K562 (cell line): ENCODE data around the gene PRKRIP1. TPM values are rescaled to one million over a fixed set of nuclear protein-coding genes. Genes with fewer than 3 reads are reported as not detected.

Experiments used
- BCL6 ChIP-seq: fragments of 250-450 bp; sonication (Bioruptor Pico); IDR thresholded peaks from 2 replicates; pipeline ENCODE4 v1.4.0; 2020
- CBFA2T3 ChIP-seq: fragments of 450-650 bp; IDR thresholded peaks from 2 replicates; pipeline ENCODE4 v1.6.1; 2017
- DDX20 ChIP-seq: fragments of 450-650 bp; IDR thresholded peaks from 2 replicates; pipeline ENCODE4 v1.6.1; 2016; ENCODE audit warnings: missing genetic modification characterization, low read depth, mild to moderate bottlenecking, missing compliant biosample characterization, moderate library complexity
- EP400 ChIP-seq: fragments of 450-650 bp; IDR thresholded peaks from 2 replicates; pipeline ENCODE4 v1.6.1; 2017; ENCODE audit warnings: antibody characterized with exemption, mild to moderate bottlenecking, moderate library complexity
- FOXM1 ChIP-seq, 2 experiments: fragments of 450-650 bp in 1 of 2; sonication (generic) in 1 of 2; formaldehyde crosslinking in 1 of 2; IDR thresholded peaks; 2 replicates each; pipeline versions ENCODE4 v1.6.1 to v1.9.0; 2017 to 2022; ENCODE audit warnings: low read depth in 2 of 2, mild to moderate bottlenecking in 2 of 2, missing genetic modification reagents in 1 of 2, moderate library complexity in 1 of 2
- GTF2F1 ChIP-seq: IDR thresholded peaks from 2 replicates; pipeline ENCODE4 v1.6.1; 2011; ENCODE audit warnings: low read depth, low read length, improper control_type of control experiment
- HOXB6 ChIP-seq: fragments of 250-450 bp; sonication (Bioruptor Pico); IDR thresholded peaks from 2 replicates; pipeline ENCODE4 v1.5.1; 2022; ENCODE audit warnings: mild to moderate bottlenecking, borderline replicate concordance
- KDM1A ChIP-seq, 2 experiments: fragments of 450-650 bp; IDR thresholded peaks; 2 replicates each; pipeline ENCODE4 v1.6.1; 2016; ENCODE audit warnings: mild to moderate bottlenecking in 2 of 2
- MAFF ChIP-seq: IDR thresholded peaks from 2 replicates; pipeline ENCODE4 v1.6.1; 2012; ENCODE audit warnings: low read length, improper control_type of control experiment
- MTF1 ChIP-seq: fragments of 250-450 bp; sonication (Bioruptor Pico); IDR thresholded peaks from 2 replicates; pipeline ENCODE4 v1.9.0; 2021; ENCODE audit warnings: moderate library complexity, mild to moderate bottlenecking, inconsistent platforms, borderline replicate concordance
- NCOA6 ChIP-seq: fragments of 450-650 bp; IDR thresholded peaks from 2 replicates; pipeline ENCODE4 v1.6.1; 2017; ENCODE audit warnings: mild to moderate bottlenecking
- PCBP1 ChIP-seq: fragments of 200-400 bp; formaldehyde crosslinking; IDR thresholded peaks from 2 replicates; pipeline ENCODE4 v1.6.1; 2018; ENCODE audit warnings: mild to moderate bottlenecking, low read depth, low read length; ENCODE audit not compliant: poor library complexity, severe bottlenecking
- PRMT5 ChIP-seq: sonication (generic); formaldehyde crosslinking; IDR thresholded peaks from 2 replicates; pipeline ENCODE4 v1.5.0; 2020; ENCODE audit warnings: missing genetic modification reagents
- PTBP1 ChIP-seq: fragments of 200-400 bp; formaldehyde crosslinking; IDR thresholded peaks from 2 replicates; pipeline ENCODE4 v1.6.1; 2017; ENCODE audit warnings: low read depth, low read length
- RUNX1 ChIP-seq: sonication (generic); IDR thresholded peaks from 2 replicates; pipeline ENCODE4 v1.6.1; 2016; ENCODE audit warnings: antibody characterized with exemption, low read depth
- SAFB2 ChIP-seq: fragments of 200-400 bp; formaldehyde crosslinking; IDR thresholded peaks from 2 replicates; pipeline ENCODE4 v1.6.1; 2018; ENCODE audit warnings: borderline replicate concordance, low read length, low read depth, moderate library complexity; ENCODE audit not compliant: severe bottlenecking
- ZNF134 ChIP-seq: fragments of 250-450 bp; sonication (Bioruptor Pico); conservative IDR thresholded peaks from 2 replicates; pipeline ENCODE4 v1.4.0; 2020
- ZNF41 ChIP-seq: fragments of 250-450 bp; sonication (Bioruptor Pico); conservative IDR thresholded peaks from 2 replicates; pipeline ENCODE4 v1.4.0; 2020; ENCODE audit warnings: mild to moderate bottlenecking
- ZNF79 ChIP-seq: fragments of 250-450 bp; sonication (Bioruptor Pico); IDR thresholded peaks from 2 replicates; pipeline ENCODE4 v1.4.0; 2020; ENCODE audit warnings: low read depth, mild to moderate bottlenecking, moderate library complexity
- polyA plus RNA-seq, 8 experiments: library from polyadenylated mRNA; depleted of rRNA in 4 of 8; stranded (reverse) in 5 of 8; unstranded in 3 of 8; fragments of >200 nt; fragmentation: Nextera tagmentation in 2 of 8; fragmentation: Illumina TruSeq in 1 of 8; extraction: Ambion mirVana in 2 of 8; extraction: Trizol in 1 of 8; gene quantifications; 2 replicates each; pipeline versions ENCODE4 v1.2.1 to v1.2.3, GENCODE V29; 2011 to 2014; ENCODE audit warnings: inconsistent platforms in 1 of 8, missing spikeins in 1 of 8
- total RNA-seq, 7 experiments: library from RNA; depleted of rRNA in 6 of 7; stranded (reverse); fragments of >200 nt in 6 of 7; fragmentation: Illumina TruSeq in 2 of 7; extraction: Trizol in 2 of 7; gene quantifications; 2 replicates each; pipeline versions ENCODE4 v1.2.1 to v1.2.3, GENCODE V29; 2011 to 2021; ENCODE audit warnings: low replicate concordance in 1 of 7
- TF ChIP-seq, protein P1 (sequence below): fragments of 450-650 bp; formaldehyde crosslinking; IDR thresholded peaks from 2 replicates; pipeline ENCODE4 v1.4.0; 2020; ENCODE audit warnings: mild to moderate bottlenecking, moderate library complexity
- TF ChIP-seq, protein P2 (sequence below), 2 experiments: IDR thresholded peaks; 2 replicates each; pipeline ENCODE4 v1.6.1; 2012; ENCODE audit warnings: improper control_type of control experiment in 2 of 2, low read depth in 2 of 2, low read length in 2 of 2, borderline replicate concordance in 1 of 2
- TF ChIP-seq, protein P3 (sequence below): sonication (generic); IDR thresholded peaks from 2 replicates; pipeline ENCODE4 v1.6.1; 2016
- TF ChIP-seq, protein P4 (sequence below): fragments of 450-650 bp; IDR thresholded peaks from 2 replicates; pipeline ENCODE4 v1.6.1; 2016; ENCODE audit warnings: antibody characterized with exemption

Gene PRKRIP1
- total and polyA plus RNA-seq, 9 of the 15 experiments (the other 6 are each of a cell fraction or from before 2014, with no cell fraction given) = 14.9 to 52.1 (median 19.8) TPM

DNA sequence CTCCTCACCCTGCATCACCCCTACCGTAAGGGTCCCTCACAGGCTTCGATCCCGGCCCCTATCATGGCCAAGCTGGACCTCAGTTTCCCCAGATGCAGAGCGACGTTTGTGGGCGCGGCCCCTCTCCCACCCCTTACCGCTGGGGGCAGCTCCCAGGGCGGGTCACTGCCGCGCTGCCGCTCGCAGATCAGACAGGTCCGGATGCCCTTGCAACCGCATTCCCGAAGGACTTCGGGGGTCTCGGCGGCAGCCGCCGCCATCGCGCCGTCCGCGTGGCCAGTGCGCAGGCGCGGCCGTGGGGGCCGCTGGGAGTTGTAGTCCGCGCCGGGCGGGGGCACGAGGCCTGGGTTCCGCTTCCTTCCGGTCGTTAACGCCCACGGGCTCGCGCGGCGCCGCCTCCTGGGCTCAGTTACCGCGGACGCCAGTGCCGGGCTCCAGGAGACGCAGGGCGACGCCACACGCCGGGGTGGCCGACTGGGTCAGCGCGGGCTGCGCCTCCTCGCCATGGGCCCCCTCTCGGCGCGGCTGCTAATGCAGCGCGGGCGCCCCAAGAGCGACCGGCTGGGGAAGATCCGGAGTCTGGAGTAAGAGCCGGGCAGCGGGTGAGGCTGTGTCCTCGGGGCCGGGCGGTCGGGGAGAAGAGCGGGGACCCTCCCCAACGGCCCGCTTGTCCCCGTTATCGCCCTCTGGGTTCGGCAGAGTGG, 68.6 kb downstream of the PRKRIP1 start, which contains the start of the genes ALKBH4 and LRWD1 (continued):
- TF ChIP-seq CBFA2T3 (0 out of 2 replicates have a peak, but pooled peaks have one; percentile 3), MAFF (no peak), PRMT5 (CRISPR knock-in tag) (no peak), ZNF41 (CRISPR knock-in tag) (no peak), DDX20 (tag) (no peak), KDM1A (IDR thresholded peaks at IDR 0.05) (no peak), PCBP1 (no peak), RUNX1 (no peak; the same call in 1 of the 2 replicates), EP400 (peak; percentile 77; the same call in 1 of the 2 replicates), ZNF134 (no peak), ZNF79 (CRISPR knock-in tag) (no peak), MTF1 (CRISPR knock-in tag) (no peak), HOXB6 (CRISPR knock-in tag) (no peak), SAFB2 (no peak), NCOA6 (0 out of 2 replicates have a peak, but pooled peaks have one; percentile 56), BCL6 (CRISPR knock-in tag) (no peak), GTF2F1 (0 out of 2 replicates have a peak, but pooled peaks have one; percentile 23), PTBP1 (no peak), FOXM1 (IDR thresholded peaks at IDR 0.05; ENCODE audit: low read depth) (no peak), FOXM1 (CRISPR knock-in tag; IDR thresholded peaks at IDR 0.05; ENCODE audit: low read depth) (0 out of 2 replicates have a peak, but pooled peaks have one; percentile 34)
- TF ChIP-seq, protein P1, sequence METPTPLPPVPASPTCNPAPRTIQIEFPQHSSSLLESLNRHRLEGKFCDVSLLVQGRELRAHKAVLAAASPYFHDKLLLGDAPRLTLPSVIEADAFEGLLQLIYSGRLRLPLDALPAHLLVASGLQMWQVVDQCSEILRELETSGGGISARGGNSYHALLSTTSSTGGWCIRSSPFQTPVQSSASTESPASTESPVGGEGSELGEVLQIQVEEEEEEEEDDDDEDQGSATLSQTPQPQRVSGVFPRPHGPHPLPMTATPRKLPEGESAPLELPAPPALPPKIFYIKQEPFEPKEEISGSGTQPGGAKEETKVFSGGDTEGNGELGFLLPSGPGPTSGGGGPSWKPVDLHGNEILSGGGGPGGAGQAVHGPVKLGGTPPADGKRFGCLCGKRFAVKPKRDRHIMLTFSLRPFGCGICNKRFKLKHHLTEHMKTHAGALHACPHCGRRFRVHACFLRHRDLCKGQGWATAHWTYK (CRISPR knock-in tag) = peak; percentile 66; the same call in 1 of the 2 replicates
- TF ChIP-seq, protein P2, sequence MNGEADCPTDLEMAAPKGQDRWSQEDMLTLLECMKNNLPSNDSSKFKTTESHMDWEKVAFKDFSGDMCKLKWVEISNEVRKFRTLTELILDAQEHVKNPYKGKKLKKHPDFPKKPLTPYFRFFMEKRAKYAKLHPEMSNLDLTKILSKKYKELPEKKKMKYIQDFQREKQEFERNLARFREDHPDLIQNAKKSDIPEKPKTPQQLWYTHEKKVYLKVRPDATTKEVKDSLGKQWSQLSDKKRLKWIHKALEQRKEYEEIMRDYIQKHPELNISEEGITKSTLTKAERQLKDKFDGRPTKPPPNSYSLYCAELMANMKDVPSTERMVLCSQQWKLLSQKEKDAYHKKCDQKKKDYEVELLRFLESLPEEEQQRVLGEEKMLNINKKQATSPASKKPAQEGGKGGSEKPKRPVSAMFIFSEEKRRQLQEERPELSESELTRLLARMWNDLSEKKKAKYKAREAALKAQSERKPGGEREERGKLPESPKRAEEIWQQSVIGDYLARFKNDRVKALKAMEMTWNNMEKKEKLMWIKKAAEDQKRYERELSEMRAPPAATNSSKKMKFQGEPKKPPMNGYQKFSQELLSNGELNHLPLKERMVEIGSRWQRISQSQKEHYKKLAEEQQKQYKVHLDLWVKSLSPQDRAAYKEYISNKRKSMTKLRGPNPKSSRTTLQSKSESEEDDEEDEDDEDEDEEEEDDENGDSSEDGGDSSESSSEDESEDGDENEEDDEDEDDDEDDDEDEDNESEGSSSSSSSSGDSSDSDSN (IDR thresholded peaks at IDR 0.05; ENCODE audit: borderline replicate concordance in 1 of 2, low read depth in 2 of 2, low read length in 2 of 2) = peak; percentile 93 to 94; a peak in 3 of 4 replicates
- TF ChIP-seq, protein P3, sequence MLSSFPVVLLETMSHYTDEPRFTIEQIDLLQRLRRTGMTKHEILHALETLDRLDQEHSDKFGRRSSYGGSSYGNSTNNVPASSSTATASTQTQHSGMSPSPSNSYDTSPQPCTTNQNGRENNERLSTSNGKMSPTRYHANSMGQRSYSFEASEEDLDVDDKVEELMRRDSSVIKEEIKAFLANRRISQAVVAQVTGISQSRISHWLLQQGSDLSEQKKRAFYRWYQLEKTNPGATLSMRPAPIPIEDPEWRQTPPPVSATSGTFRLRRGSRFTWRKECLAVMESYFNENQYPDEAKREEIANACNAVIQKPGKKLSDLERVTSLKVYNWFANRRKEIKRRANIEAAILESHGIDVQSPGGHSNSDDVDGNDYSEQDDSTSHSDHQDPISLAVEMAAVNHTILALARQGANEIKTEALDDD = no peak
- TF ChIP-seq, protein P4, sequence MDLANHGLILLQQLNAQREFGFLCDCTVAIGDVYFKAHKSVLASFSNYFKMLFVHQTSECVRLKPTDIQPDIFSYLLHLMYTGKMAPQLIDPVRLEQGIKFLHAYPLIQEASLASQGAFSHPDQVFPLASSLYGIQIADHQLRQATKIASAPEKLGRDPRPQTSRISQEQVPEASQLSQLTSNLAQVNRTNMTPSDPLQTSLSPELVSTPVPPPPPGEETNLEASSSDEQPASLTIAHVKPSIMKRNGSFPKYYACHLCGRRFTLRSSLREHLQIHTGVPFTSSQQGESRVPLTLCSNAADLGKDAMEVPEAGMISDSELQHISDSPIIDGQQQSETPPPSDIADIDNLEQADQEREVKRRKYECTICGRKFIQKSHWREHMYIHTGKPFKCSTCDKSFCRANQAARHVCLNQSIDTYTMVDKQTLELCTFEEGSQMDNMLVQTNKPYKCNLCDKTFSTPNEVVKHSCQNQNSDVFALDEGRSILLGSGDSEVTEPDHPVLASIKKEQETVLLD = 0 out of 2 replicates have a peak, but pooled peaks have one; percentile 48
